HEK293T (cell line): ENCODE results near the gene FBXL13.

Experiments used
- BHLHE40 ChIP-seq: fragments of 450-650 bp; IDR thresholded peaks from 2 replicates; pipeline ENCODE4 v1.6.1; 2016; ENCODE audit warnings: mild to moderate bottlenecking, moderate library complexity, borderline replicate concordance
- FOXA1 ChIP-seq: fragments of 450-650 bp; IDR thresholded peaks from 2 replicates; pipeline ENCODE4 v1.6.1; 2016; ENCODE audit warnings: mild to moderate bottlenecking
- FOXM1 ChIP-seq: fragments of 450-650 bp; IDR thresholded peaks from 2 replicates; pipeline ENCODE4 v1.6.1; 2017; ENCODE audit warnings: mild to moderate bottlenecking, borderline replicate concordance
- HDGF ChIP-seq: fragments of 450-650 bp; IDR thresholded peaks from 2 replicates; pipeline ENCODE4 v1.6.1; 2017; ENCODE audit warnings: antibody characterized with exemption, borderline replicate concordance
- LEF1 ChIP-seq: fragments of 450-650 bp; IDR thresholded peaks from 2 replicates; pipeline ENCODE4 v1.6.1; 2017; ENCODE audit warnings: mild to moderate bottlenecking, borderline replicate concordance
- SP1 ChIP-seq: fragments of 450-650 bp; IDR thresholded peaks from 2 replicates; pipeline ENCODE4 v1.6.1; 2017
- TARDBP ChIP-seq: fragments of 450-650 bp; IDR thresholded peaks from 2 replicates; pipeline ENCODE4 v1.6.1; 2016

- TF ChIP-seq FOXA1 (no peak), SP1 (no peak), LEF1 (no peak), FOXM1 (no peak), BHLHE40 (no peak), HDGF (no peak), TARDBP (no peak)
These were observed 122.8 kb downstream of the FBXL13 start for GRCh38 chr7:102951839-102952238.
